ENCODE data around the gene ZNF532.

DNA sequence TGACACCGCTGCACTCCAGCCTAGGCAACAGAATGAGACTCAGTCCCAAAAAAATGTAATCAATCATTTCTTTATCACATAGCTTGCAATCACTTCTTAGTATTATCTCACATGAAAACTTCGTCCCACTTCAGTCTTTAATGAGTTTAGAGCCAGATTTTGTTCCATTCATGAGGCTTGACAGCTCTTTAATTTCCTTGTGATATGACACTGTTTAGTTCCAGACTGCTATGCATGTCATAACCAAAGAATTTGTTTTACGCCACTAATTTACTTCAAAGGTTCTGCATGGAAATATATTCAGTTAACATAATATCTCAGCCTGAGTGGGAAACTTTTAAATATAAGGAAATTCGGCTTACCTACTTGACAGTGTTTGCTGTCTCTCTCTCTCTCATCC lies 113.1 kb downstream of the ZNF532 start:
- TF ChIP-seq, protein P1, sequence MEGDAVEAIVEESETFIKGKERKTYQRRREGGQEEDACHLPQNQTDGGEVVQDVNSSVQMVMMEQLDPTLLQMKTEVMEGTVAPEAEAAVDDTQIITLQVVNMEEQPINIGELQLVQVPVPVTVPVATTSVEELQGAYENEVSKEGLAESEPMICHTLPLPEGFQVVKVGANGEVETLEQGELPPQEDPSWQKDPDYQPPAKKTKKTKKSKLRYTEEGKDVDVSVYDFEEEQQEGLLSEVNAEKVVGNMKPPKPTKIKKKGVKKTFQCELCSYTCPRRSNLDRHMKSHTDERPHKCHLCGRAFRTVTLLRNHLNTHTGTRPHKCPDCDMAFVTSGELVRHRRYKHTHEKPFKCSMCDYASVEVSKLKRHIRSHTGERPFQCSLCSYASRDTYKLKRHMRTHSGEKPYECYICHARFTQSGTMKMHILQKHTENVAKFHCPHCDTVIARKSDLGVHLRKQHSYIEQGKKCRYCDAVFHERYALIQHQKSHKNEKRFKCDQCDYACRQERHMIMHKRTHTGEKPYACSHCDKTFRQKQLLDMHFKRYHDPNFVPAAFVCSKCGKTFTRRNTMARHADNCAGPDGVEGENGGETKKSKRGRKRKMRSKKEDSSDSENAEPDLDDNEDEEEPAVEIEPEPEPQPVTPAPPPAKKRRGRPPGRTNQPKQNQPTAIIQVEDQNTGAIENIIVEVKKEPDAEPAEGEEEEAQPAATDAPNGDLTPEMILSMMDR (IDR thresholded peaks at IDR 0.05): no peak
- TF ChIP-seq POLR2AphosphoS5 (IDR thresholded peaks at IDR 0.05): no peak
- no peak for TF ChIP-seq POLR2A (IDR thresholded peaks at IDR 0.05)
